Measurements from ENCODE around the gene NOMO2.
"Not testable (repeated sequence)": the region's sequence is repeated elsewhere in the genome, so short reads cannot be mapped to it uniquely, and the experiment has no call there.

The NOMO2 gene

GRCh38 chr16:18535519-18536168, 26.3 kb downstream of the NOMO2 start:
- H3K4me1 ChIP-seq (ENCODE audit: low read length); H3K27me3 ChIP-seq (ENCODE audit: low read depth, low read length); H3K9ac ChIP-seq (ENCODE audit: low read length); H3K4me3 ChIP-seq (ENCODE audit: low read length); H3K79me2 ChIP-seq (ENCODE audit: low read length); H4K20me1 ChIP-seq (ENCODE audit: insufficient read depth, low read length); H2AFZ ChIP-seq (ENCODE audit: low read depth, low read length); H3K4me2 ChIP-seq (ENCODE audit: low read length); H3K27ac ChIP-seq (ENCODE audit: low read length); H3K9me3 ChIP-seq (ENCODE audit: insufficient read depth, low read length); H3K36me3 ChIP-seq (replicated peaks; ENCODE audit: low read depth, low read length): not testable (repeated sequence)

GRCh38 chr16:18534308-18534707, 27.6 kb downstream of the NOMO2 start:
- H3K79me2 ChIP-seq (ENCODE audit: low read length); H3K9ac ChIP-seq (ENCODE audit: low read length); H3K9me3 ChIP-seq (ENCODE audit: insufficient read depth, low read length); H3K27me3 ChIP-seq (ENCODE audit: low read depth, low read length); H2AFZ ChIP-seq (ENCODE audit: low read depth, low read length); H3K36me3 ChIP-seq (replicated peaks; ENCODE audit: low read depth, low read length); H3K4me3 ChIP-seq (ENCODE audit: low read length); H3K4me1 ChIP-seq (ENCODE audit: low read length); H4K20me1 ChIP-seq (ENCODE audit: insufficient read depth, low read length); H3K27ac ChIP-seq (ENCODE audit: low read length); H3K4me2 ChIP-seq (ENCODE audit: low read length): not testable (repeated sequence)

DNA sequence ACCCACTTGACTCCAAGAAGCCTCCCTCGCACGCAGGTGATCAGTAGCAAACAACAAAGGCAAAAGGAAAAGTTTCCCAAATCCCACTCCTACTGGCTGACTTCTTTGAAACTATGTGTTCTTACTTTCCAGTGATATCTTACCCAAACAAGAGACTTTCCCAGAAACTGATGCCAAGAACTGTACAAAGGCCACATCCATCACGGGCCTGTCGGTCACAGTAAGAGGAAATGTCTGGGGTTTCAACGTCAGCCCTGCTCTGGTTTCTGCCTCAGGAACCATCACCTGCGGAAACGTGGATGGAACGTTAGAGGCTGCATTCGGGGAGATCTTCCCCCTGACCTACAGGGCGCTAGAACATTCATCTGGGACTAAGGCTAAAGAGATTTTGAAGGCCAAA, 30.6 kb downstream of the NOMO2 start:
- not testable (repeated sequence) for H4K20me1 ChIP-seq (ENCODE audit: insufficient read depth, low read length); H2AFZ ChIP-seq (ENCODE audit: low read depth, low read length); H3K79me2 ChIP-seq (ENCODE audit: low read length); H3K4me1 ChIP-seq (ENCODE audit: low read length); H3K36me3 ChIP-seq (replicated peaks; ENCODE audit: low read depth, low read length); H3K9me3 ChIP-seq (ENCODE audit: insufficient read depth, low read length); H3K4me3 ChIP-seq (ENCODE audit: low read length); H3K4me2 ChIP-seq (ENCODE audit: low read length); H3K9ac ChIP-seq (ENCODE audit: low read length); H3K27me3 ChIP-seq (ENCODE audit: low read depth, low read length); H3K27ac ChIP-seq (ENCODE audit: low read length)

DNA sequence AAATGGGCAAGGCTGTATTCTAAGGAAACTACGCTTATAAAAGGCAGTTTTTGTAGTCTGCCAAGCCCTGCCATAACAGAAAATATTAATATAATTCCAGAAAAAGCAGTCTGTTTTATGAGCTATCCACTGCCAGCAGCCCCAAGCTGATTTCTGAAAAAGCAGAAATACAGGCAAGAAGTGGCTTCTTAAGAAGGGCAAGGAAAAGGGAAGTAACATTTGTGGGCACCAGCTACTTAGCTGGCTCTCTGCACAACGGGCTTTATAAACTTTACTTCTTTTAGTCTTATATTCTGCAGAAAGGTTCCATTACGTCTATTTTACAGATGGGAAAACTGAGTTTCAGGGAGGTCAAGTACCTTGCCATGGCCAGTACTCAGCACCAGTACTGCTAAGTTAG, 31.6 kb downstream of the NOMO2 start:
- H3K27me3 ChIP-seq (ENCODE audit: low read depth, low read length); H2AFZ ChIP-seq (ENCODE audit: low read depth, low read length); H3K4me3 ChIP-seq (ENCODE audit: low read length); H3K4me1 ChIP-seq (ENCODE audit: low read length); H3K4me2 ChIP-seq (ENCODE audit: low read length); H3K9ac ChIP-seq (ENCODE audit: low read length); H3K9me3 ChIP-seq (ENCODE audit: insufficient read depth, low read length); H3K36me3 ChIP-seq (replicated peaks; ENCODE audit: low read depth, low read length); H3K79me2 ChIP-seq (ENCODE audit: low read length); H3K27ac ChIP-seq (ENCODE audit: low read length); H4K20me1 ChIP-seq (ENCODE audit: insufficient read depth, low read length): not testable (repeated sequence)

- not testable (repeated sequence) for H3K27ac ChIP-seq (ENCODE audit: low read length); H3K36me3 ChIP-seq (replicated peaks; ENCODE audit: low read depth, low read length); H3K27me3 ChIP-seq (ENCODE audit: low read depth, low read length); H3K9me3 ChIP-seq (ENCODE audit: insufficient read depth, low read length); H3K4me3 ChIP-seq (ENCODE audit: low read length); H3K9ac ChIP-seq (ENCODE audit: low read length); H2AFZ ChIP-seq (ENCODE audit: low read depth, low read length); H3K4me1 ChIP-seq (ENCODE audit: low read length); H3K79me2 ChIP-seq (ENCODE audit: low read length); H3K4me2 ChIP-seq (ENCODE audit: low read length); H4K20me1 ChIP-seq (ENCODE audit: insufficient read depth, low read length)
Observed at GRCh38 chr16:18526547-18526946, 35.4 kb downstream of the NOMO2 start.

DNA sequence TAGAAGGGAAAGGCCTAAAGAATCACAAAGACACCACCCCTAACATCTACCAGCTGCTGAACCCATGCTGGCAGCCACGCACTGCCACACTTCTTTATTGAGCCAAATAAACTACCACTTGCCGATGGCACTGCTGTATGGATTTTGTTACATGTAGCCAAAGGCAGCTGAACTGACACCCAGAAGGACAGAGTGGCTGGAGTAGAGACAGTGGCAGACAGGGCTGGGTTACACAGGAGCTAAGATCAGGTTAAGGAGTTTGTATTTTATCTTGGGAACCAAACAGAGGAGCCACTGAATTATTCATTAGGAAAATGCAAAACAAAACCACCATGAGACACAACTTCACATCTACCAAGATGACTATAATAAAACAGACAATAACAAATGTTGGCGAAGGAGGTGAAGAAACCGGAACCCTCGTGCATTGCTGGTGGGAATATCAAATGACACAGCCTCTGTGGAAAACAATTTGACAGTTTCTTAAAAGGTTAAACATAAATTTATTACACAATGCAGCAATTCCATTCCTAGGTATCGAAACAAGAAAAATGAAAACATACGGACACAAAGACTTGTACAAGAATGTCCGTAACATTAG, 35.9 kb downstream of the NOMO2 start:
- H3K36me3 ChIP-seq (replicated peaks; ENCODE audit: low read depth, low read length); H3K4me3 ChIP-seq (ENCODE audit: low read length); H3K27ac ChIP-seq (ENCODE audit: low read length); H3K27me3 ChIP-seq (ENCODE audit: low read depth, low read length); H3K4me1 ChIP-seq (ENCODE audit: low read length); H4K20me1 ChIP-seq (ENCODE audit: insufficient read depth, low read length); H3K79me2 ChIP-seq (ENCODE audit: low read length); H3K9me3 ChIP-seq (ENCODE audit: insufficient read depth, low read length); H2AFZ ChIP-seq (ENCODE audit: low read depth, low read length); H3K9ac ChIP-seq (ENCODE audit: low read length); H3K4me2 ChIP-seq (ENCODE audit: low read length): not testable (repeated sequence)

GRCh38 chr16:18522637-18523036, 39.3 kb downstream of the NOMO2 start:
- H3K9me3 ChIP-seq (ENCODE audit: insufficient read depth, low read length); H4K20me1 ChIP-seq (ENCODE audit: insufficient read depth, low read length); H3K27me3 ChIP-seq (ENCODE audit: low read depth, low read length); H3K36me3 ChIP-seq (replicated peaks; ENCODE audit: low read depth, low read length); H3K4me1 ChIP-seq (ENCODE audit: low read length); H3K4me3 ChIP-seq (ENCODE audit: low read length); H3K4me2 ChIP-seq (ENCODE audit: low read length); H3K27ac ChIP-seq (ENCODE audit: low read length); H2AFZ ChIP-seq (ENCODE audit: low read depth, low read length); H3K79me2 ChIP-seq (ENCODE audit: low read length); H3K9ac ChIP-seq (ENCODE audit: low read length): not testable (repeated sequence)

GRCh38 chr16:18521445-18522181, 40.3 kb downstream of the NOMO2 start:
- H3K9ac ChIP-seq (ENCODE audit: low read length); H3K9me3 ChIP-seq (ENCODE audit: insufficient read depth, low read length); H4K20me1 ChIP-seq (ENCODE audit: insufficient read depth, low read length); H3K36me3 ChIP-seq (replicated peaks; ENCODE audit: low read depth, low read length); H3K4me1 ChIP-seq (ENCODE audit: low read length); H2AFZ ChIP-seq (ENCODE audit: low read depth, low read length); H3K4me2 ChIP-seq (ENCODE audit: low read length); H3K4me3 ChIP-seq (ENCODE audit: low read length); H3K27ac ChIP-seq (ENCODE audit: low read length); H3K27me3 ChIP-seq (ENCODE audit: low read depth, low read length); H3K79me2 ChIP-seq (ENCODE audit: low read length): not testable (repeated sequence)

DNA sequence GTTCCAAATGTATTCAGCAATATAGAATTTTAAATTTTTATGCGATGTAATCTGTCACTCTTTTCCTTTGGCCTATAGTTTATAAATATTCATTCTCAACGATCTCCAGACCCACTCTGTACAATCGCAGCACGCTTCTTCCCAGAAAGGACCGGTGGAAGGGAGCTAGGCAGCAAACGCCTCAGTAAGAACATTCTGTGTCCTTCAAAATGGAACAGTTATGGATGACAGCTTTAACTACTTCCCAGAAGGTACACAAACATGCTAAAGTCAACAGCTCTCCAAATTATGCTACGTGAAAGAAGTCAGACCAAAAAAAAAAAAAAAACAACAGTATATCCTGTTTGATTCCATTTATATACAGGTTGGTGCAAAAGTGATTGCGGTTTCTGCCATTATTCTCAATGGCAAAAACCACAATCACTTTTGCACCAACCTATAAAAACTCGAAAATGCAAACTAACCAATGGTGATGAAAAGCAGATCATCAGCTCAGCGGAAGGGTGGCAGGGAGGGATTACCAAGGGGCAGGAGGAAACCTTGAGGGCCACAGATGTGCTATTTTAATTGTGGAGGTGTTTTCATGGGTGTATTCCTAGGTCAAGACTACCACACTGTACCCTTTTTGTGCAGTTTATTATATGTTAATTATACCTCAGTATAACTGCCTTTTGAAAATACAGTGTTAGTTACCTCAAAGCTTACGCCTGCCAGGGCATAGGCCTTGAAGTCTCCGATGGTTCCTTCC, 43.2 kb downstream of the NOMO2 start:
- not testable (repeated sequence) for H3K79me2 ChIP-seq (ENCODE audit: low read length); H3K27me3 ChIP-seq (ENCODE audit: low read depth, low read length); H3K4me3 ChIP-seq (ENCODE audit: low read length); H3K9me3 ChIP-seq (ENCODE audit: insufficient read depth, low read length); H3K27ac ChIP-seq (ENCODE audit: low read length); H3K36me3 ChIP-seq (replicated peaks; ENCODE audit: low read depth, low read length); H3K4me1 ChIP-seq (ENCODE audit: low read length); H4K20me1 ChIP-seq (ENCODE audit: insufficient read depth, low read length); H3K9ac ChIP-seq (ENCODE audit: low read length); H2AFZ ChIP-seq (ENCODE audit: low read depth, low read length); H3K4me2 ChIP-seq (ENCODE audit: low read length)

Data from OCI-LY3 (cell line).